ENCODE measurements around the gene SH3PXD2A.

The SH3PXD2A gene

GRCh38 chr10:103555712-103556111 lies 299.7 kb downstream of the SH3PXD2A start:
- in situ Hi-C loops (cut with MboI; ENCODE audit: low sequenced_read_pairs), result no loop called here

- in situ Hi-C loops (cut with MboI; ENCODE audit: low sequenced_read_pairs), result no loop called here
Measured at GRCh38 chr10:103555325-103555649, 300.1 kb downstream of the SH3PXD2A start.

- in situ Hi-C loops (cut with MboI; ENCODE audit: low sequenced_read_pairs), result no loop called here
Measured at GRCh38 chr10:103554488-103555324, 300.7 kb downstream of the SH3PXD2A start.

GRCh38 chr10:103553743-103554487 lies 301.5 kb downstream of the SH3PXD2A start:
- in situ Hi-C loops (cut with MboI; ENCODE audit: low sequenced_read_pairs), result no loop called here

- in situ Hi-C loops (cut with MboI; ENCODE audit: low sequenced_read_pairs), result no loop called here
Measured at GRCh38 chr10:103552856-103553742, 302.3 kb downstream of the SH3PXD2A start.

- in situ Hi-C loops (cut with MboI; ENCODE audit: low sequenced_read_pairs), result no loop called here
Measured at GRCh38 chr10:103551619-103552602, 303.5 kb downstream of the SH3PXD2A start.

GRCh38 chr10:103550229-103550628 lies 305.1 kb downstream of the SH3PXD2A start:
- in situ Hi-C loops (cut with MboI; ENCODE audit: low sequenced_read_pairs), result no loop called here

- in situ Hi-C loops (cut with MboI; ENCODE audit: low sequenced_read_pairs), result no loop called here
Measured at GRCh38 chr10:103549349-103549685, 306.1 kb downstream of the SH3PXD2A start.

GRCh38 chr10:103548581-103549348 lies 306.6 kb downstream of the SH3PXD2A start:
- in situ Hi-C loops (cut with MboI; ENCODE audit: low sequenced_read_pairs), result no loop called here

- in situ Hi-C loops (cut with MboI; ENCODE audit: low sequenced_read_pairs), result no loop called here
Measured at GRCh38 chr10:103548006-103548405, 307.4 kb downstream of the SH3PXD2A start.

- in situ Hi-C loops (cut with MboI; ENCODE audit: low sequenced_read_pairs), result no loop called here
Measured at GRCh38 chr10:103547391-103547946, 307.9 kb downstream of the SH3PXD2A start.

- in situ Hi-C loops (cut with MboI; ENCODE audit: low sequenced_read_pairs), result no loop called here
Measured at GRCh38 chr10:103546401-103546800, 309.0 kb downstream of the SH3PXD2A start.

GRCh38 chr10:103545771-103546281 lies 309.6 kb downstream of the SH3PXD2A start:
- in situ Hi-C loops (cut with MboI; ENCODE audit: low sequenced_read_pairs), result no loop called here

GRCh38 chr10:103545366-103545765 lies 310.0 kb downstream of the SH3PXD2A start:
- in situ Hi-C loops (cut with MboI; ENCODE audit: low sequenced_read_pairs), result no loop called here

- in situ Hi-C loops (cut with MboI; ENCODE audit: low sequenced_read_pairs), result no loop called here
Measured at GRCh38 chr10:103544657-103545310, 310.6 kb downstream of the SH3PXD2A start.
